Measurements from ENCODE around the gene CHRM4. TPM values are rescaled to one million over a fixed set of nuclear protein-coding genes. Genes with fewer than 3 reads are reported as not detected.

The CHRM4 gene
- total and polyA plus RNA-seq, 12 donors, result 0.03 to 0.32 (median 0.30) TPM; not detected in 9

DNA sequence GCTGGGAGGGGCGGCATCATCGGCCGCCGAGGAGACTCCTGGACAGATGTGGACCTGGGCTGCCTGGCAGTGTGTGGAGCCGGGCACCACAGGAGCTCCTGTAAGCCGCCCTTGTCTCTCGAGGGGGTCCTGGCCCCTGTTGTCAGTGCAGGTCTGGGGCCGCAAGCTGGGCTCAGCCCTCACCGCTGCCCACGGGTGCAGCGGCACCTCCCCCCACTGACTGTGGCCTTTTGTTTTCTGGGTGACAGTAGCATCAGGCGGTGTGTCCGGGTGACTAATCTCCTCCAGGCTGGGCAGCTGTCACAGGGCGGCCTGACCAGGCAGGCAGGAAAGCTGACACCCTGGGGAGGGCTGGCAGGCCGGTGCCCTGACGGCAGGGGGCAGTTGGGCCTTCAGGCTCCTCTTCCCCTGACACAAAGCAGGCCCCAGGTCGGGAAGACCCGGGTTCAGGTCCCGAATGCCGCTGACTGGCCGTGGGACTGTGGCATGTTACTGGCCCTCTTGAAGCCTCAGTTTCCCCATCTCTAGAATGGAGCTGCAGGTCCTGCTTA lies 28.0 kb downstream of the CHRM4 start:
- ATAC-seq, result peak; percentile 6 to 75 (median 65)
- H3K4me3 ChIP-seq, result peak overlapping the region in 7 of 10 donors; percentile 0 to 60 (median 57)
- DNase-seq, result peak; percentile 70 to 73

DNA sequence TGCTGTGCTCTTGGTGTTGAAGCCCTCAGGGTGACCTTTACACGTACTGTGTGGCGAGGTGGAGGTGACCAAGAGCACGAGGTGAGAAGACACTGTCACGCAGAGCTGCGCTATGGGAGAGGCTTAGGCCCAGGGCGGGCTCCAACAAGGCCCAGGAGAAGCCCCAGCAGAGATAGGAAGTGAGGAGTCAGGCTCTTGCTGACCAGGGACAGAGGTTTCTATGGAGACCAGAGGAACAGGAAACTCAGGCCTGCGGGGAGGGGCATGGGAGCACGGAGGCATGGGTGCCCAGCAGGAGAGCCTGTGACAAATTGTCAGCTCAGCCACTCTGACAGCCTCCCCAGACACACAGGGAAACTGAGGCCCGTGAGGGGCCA lies 28.6 kb downstream of the CHRM4 start:
- peaks cover 25 to 78% (median 68%) of the 10 kb centered on the region in 9 donors for H3K4me1 ChIP-seq
- intact Hi-C loops (cut with DNase I), result loop anchor here in 2 of 10 donors (2.0 to 5.0 kb wide), 2 partner anchors 14 to 126 kb away; no protein-coding TSS in a partner anchor
- ATAC-seq, result peak; percentile 33 to 80 (median 66)

More for the DNA sequence above, 28.0 kb downstream of the CHRM4 start:
- intact Hi-C loops (cut with DNase I), result loop anchor here in 2 of 10 donors (2.0 to 5.0 kb wide), 2 partner anchors 15 to 126 kb away; no protein-coding TSS in a partner anchor
- Histone ChIP-seq H3K27me3 (no peaks in the 10 kb centered on the region), H3K36me3 (peaks cover 0 to 42% (median 8%) of the 10 kb centered on the region in 9 donors), H3K4me1 (peaks cover 25 to 78% (median 68%) of the 10 kb centered on the region in 9 donors), H3K27ac (peak overlapping the region; percentile 68 to 97 (median 93)), H3K9me3 (no peaks in the 10 kb centered on the region)
- TF ChIP-seq, protein P1, sequence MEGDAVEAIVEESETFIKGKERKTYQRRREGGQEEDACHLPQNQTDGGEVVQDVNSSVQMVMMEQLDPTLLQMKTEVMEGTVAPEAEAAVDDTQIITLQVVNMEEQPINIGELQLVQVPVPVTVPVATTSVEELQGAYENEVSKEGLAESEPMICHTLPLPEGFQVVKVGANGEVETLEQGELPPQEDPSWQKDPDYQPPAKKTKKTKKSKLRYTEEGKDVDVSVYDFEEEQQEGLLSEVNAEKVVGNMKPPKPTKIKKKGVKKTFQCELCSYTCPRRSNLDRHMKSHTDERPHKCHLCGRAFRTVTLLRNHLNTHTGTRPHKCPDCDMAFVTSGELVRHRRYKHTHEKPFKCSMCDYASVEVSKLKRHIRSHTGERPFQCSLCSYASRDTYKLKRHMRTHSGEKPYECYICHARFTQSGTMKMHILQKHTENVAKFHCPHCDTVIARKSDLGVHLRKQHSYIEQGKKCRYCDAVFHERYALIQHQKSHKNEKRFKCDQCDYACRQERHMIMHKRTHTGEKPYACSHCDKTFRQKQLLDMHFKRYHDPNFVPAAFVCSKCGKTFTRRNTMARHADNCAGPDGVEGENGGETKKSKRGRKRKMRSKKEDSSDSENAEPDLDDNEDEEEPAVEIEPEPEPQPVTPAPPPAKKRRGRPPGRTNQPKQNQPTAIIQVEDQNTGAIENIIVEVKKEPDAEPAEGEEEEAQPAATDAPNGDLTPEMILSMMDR (IDR thresholded peaks at IDR 0.05), result peak in 6 of 9 donors; percentile 16 to 52 (median 36)
- WGBS, 2 donors, result 43 to 47% methylated on average over 19 to 21 of the region's 21 CpGs

DNA sequence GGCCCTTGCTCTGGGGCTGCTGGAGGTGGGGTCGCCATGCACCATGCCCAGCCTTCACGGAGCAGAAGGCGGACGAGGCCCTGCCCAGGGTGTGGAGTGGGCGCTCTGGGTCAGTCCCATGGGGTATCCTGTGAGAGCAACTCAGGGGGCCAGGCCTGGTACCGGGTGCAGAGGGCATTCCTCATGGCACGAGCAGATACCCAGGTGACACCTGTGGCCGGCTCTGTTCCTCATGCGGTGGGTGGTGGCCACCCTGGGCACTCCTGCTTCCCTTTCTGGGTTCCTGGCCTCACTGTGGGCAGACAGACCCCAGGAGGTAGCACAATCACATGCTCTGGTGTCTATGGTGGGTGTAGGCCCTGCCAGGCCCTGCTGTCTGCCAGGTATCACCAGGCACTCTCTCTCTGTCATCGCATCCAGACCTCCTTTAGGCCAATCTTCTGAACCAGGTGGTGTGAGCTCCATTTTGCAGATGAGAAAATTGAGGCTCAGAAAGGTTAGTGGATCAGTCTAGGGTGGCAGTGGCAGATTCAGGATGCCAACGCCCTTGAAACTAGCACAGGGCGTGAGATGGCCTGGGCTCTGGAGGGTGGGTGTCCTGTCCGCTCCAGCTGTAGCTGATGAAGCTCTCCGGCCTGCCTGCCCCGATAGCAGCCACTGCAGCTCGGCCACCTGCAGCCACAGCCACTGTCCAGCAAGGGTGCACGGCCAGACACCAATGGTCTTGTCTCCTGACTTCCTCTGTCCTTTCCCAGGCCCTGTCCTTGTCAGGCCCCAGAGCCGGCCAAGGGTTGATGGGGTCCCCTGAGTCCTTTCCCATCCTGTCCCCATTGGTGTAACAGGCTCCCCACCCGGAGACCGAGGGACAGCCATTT lies 29.2 kb downstream of the CHRM4 start:
- ATAC-seq, result peak in 6 of 8 donors; percentile 1 to 18 (median 6)
- intact Hi-C loops (cut with DNase I), result loop anchor here in 2 of 10 donors (2.0 to 5.0 kb wide), 2 partner anchors 14 to 125 kb away; no protein-coding TSS in a partner anchor
- TF ChIP-seq, protein P1 (IDR thresholded peaks at IDR 0.05), result no peak
- Histone ChIP-seq H3K36me3 (peaks cover 0 to 32% (median 0%) of the 10 kb centered on the region in 9 donors), H3K4me1 (peaks cover 27 to 78% (median 63%) of the 10 kb centered on the region in 9 donors), H3K4me3 (peak overlapping the region in 9 of 10 donors; percentile 31 to 60 (median 57)), H3K27me3 (no peaks in the 10 kb centered on the region), H3K27ac (peak overlapping the region; percentile 68 to 97 (median 93)), H3K9me3 (no peaks in the 10 kb centered on the region)
- WGBS, 2 donors, result 67 to 71% methylated on average over 20 of the region's 20 CpGs
- peak in 1 of 2 donors; percentile 40 for DNase-seq

More for the DNA sequence above, 28.6 kb downstream of the CHRM4 start:
- TF ChIP-seq, protein P1 (IDR thresholded peaks at IDR 0.05), result no peak
- Histone ChIP-seq H3K9me3 (no peaks in the 10 kb centered on the region), H3K27ac (peak overlapping the region; percentile 68 to 97 (median 93)), H3K27me3 (no peaks in the 10 kb centered on the region), H3K36me3 (peaks cover 0 to 37% (median 4%) of the 10 kb centered on the region in 9 donors), H3K4me3 (peak overlapping the region in 7 of 10 donors; percentile 43 to 60 (median 57))
- DNase-seq, result peak; percentile 66 to 86
- 26 to 38% methylated on average over 9 of the region's 9 CpGs for WGBS, 2 donors

Measured in heart right ventricle (tissue), 16 donors.